Measurements from ENCODE around the gene FAM76B.

Gene FAM76B

GRCh38 chr11:95791709-95792033, 2.1 kb upstream of the FAM76B start:
- no peak for FAIRE-seq

DNA sequence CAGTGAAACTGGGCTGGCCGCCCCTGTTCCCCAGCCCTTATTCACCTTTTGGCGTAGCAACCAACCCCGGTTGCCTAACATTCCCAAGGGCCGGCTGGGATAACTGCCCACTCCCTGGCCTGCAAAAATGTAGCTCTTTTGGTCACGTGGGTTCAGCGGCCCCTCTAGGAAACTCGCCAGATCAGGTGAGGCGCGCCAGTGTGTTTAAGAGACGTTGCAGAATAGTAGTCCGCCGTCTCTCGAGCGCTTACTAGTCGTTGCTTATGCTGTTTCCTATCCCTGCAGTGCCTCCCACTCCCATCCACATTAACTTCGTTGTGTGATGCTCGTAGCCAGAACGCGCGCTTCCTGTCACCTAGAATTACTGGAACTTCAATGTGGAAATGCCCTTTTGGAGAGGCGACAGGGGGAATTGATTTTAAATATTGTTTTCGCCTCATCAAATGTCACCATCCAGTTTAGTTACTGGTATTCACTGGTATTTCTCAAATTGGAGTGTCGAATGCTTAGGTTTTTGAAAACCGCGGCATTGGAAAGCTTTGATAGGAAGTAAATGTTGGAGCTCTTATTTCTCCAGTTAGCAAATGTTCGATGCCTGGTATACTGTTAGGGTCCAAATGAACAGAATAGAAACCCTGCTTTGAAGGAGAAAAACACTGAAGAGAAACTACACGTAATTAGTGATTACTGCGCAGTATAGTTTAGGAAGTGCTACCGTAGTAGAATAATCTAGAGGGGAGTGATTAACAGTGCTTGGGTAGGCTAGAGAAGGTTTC, 1.5 kb upstream of the FAM76B start:
- no peak for FAIRE-seq

- peak; percentile 86 for FAIRE-seq
Measured at GRCh38 chr11:95790123-95790932, 746 bp upstream of the FAM76B start, which contains the start of gene CEP57. CEP57 (plus strand) TSS chr11:95790498; CDS start chr11:95790699, 201 bp downstream.

DNA sequence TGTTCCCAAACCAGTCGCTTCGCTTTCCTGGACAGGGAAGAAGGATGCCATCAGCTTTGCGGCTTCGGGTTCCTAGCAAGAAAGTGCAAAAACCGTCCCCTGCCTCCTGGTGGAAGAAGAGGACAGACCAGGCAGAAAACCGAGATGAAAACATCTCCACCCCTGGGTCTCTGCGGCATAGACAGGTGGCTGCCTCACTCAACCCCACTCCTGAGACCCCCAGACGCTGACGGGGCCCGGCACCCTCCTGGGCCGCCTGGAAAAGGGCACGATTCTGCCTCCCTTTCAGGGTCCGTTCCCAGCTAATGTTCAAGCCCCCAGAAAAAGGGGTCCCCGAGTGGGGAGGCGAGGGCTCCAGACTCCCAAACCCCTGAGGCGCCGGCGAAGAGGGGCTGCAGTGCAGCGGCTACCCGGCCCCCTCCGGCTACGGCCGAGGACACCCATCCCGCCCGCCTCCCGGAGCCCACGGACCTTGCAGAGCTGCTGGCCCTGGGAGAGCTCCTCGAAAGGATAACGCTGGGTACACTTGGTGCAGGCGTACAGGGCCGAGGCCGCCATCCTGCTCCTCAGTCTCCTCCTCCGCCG, 569 bp downstream of the FAM76B start:
- FAIRE-seq = no peak

- FAIRE-seq = no peak
Measured at GRCh38 chr11:95780544-95780943, 9.0 kb downstream of the FAM76B start.

DNA sequence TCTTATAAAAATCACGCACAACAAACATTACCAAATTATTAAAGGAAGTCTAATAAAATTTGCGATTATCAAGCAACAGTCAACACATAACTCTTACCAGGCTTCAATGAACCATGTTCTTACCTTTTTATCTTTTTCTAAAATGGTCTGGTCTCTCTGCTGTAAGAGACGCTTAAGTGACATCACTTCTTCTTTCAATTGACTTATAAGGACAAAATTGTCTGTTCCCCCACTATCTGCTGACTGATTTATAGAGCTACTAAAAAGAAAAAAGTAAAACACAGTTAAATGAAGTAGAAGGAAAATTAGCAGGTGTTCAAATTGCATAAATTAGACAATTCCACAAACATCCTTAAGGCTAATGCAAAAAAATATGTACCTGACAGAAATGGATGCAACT, 10.9 kb downstream of the FAM76B start:
- FAIRE-seq = no peak

GRCh38 chr11:95776859-95777258, 12.7 kb downstream of the FAM76B start:
- no peak for FAIRE-seq

DNA sequence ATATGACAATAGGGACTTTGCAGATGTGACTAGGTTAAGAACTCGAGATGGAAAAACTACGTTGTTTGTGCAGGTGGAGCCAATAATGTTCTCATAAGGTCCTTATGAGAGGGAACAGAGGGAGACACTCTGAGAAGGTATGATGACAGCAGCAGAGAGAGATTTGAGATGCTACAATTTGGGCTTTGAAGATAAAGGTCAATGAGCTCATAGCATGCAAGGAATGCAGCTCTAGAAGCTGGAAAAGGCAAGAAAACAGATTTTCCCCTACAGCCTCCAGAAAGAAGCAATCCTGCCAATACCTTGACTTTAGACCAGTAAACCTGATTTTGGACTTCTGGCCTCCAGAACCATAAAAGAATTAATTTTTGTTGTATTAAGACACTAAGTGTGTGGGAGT, 21.1 kb downstream of the FAM76B start:
- FAIRE-seq = no peak

GRCh38 chr11:95767498-95767897, 22.1 kb downstream of the FAM76B start:
- no peak for FAIRE-seq

DNA sequence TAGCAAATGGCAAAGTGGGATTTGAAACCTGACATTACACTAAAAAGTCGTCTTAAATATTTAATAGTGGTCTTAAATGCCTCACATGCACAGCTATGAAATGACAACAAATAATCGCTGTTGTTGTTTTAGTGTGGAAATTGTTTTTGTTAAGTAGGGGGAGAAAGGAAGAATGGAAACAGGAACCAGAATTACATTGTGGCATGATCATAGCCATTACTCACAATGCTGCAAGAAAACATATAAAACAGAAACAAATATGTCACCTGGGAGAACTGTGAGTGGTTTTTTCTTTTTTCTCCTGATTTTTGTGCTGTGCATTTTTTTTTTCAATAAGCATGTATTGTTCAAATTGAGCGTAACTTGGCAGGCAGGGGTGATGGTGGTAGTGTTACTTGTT, 22.9 kb downstream of the FAM76B start:
- no peak for FAIRE-seq

GRCh38 chr11:95764267-95764898, 25.2 kb downstream of the FAM76B start:
- peak; percentile 98 for FAIRE-seq

- no peak for FAIRE-seq
Measured at GRCh38 chr11:95762534-95762933, 27.0 kb downstream of the FAM76B start.

GRCh38 chr11:95760941-95761340, 28.6 kb downstream of the FAM76B start:
- FAIRE-seq = no peak

DNA sequence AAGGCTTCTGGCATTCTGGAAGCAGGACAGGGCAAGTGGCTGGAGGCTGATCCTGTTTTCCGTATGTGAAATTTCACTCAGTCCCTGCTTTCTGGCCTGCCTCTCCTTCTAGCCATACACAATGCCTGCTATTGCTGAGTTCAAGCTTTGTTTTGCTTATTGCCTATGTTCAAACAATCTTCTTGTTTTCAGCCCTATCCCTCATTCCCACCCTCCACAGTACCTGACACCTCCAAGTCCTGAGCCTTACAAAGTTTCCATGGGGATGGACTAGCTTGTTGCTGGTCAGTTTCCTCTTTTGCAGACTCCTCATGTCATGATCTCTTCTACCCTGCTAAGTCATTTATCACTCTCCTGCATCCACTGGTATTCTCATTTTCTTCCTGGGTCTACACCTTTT, 38.1 kb downstream of the FAM76B start:
- FAIRE-seq = no peak

- FAIRE-seq = no peak
Measured at GRCh38 chr11:95750101-95750500, 39.5 kb downstream of the FAM76B start.

DNA sequence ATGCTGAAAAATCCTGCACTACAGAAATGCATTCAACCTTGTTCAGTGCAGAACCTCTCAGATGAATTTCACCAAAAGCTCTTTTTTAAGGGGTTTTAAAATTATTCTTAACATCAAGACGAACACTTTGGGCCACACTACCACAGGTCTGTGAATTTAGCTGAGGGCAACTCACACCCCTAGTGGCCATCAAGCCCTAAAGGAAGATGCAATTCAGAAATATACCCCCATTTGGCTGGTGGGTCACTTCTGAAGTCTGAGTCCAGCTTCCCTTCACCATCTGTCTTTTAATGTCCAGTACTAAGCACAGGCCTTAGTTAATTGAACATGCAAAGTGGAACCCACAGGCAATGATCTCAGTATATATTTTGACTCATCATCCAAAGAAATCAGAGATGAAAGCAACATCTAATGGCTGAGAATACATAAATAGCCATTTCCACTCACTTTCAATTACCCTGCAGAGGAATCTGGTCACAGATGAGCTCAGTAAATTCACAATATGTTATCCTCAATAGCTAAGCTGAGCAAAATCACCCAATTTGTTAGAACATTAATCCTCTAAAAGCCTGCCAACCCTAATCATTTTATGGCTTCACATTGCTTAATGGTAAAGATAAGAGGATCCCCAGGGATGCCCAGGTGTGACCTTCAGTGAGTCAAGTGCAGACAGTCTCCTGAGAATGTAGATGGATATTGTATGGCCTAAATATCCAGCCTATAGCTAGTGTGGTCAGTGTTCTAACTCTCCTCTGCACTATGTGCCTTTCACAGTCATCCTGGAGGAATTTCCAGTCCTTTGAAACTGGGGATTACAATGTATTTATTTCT, 50.3 kb downstream of the FAM76B start:
- FAIRE-seq = no peak

- no peak for FAIRE-seq
Measured at GRCh38 chr11:95736809-95737208, 52.8 kb downstream of the FAM76B start.

DNA sequence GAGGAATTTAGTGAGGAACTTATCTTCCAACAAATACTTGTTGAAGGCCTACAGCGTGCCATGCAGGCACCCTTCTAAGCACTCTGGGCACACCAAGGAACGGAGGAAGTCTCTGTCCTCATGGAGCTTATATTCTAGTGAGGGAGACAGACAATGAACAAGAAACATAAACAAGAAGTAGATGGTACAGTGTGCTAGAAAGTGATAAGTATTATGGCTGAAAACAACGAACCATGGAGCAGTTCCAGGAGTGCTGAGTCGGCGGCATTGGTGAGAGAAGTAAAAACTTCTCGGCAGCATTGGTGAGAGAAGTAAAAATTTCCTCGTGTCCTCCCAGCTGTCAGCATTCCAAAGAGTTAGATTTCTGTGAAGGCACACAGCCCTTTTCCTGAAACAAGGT, 53.2 kb downstream of the FAM76B start:
- FAIRE-seq = no peak

DNA sequence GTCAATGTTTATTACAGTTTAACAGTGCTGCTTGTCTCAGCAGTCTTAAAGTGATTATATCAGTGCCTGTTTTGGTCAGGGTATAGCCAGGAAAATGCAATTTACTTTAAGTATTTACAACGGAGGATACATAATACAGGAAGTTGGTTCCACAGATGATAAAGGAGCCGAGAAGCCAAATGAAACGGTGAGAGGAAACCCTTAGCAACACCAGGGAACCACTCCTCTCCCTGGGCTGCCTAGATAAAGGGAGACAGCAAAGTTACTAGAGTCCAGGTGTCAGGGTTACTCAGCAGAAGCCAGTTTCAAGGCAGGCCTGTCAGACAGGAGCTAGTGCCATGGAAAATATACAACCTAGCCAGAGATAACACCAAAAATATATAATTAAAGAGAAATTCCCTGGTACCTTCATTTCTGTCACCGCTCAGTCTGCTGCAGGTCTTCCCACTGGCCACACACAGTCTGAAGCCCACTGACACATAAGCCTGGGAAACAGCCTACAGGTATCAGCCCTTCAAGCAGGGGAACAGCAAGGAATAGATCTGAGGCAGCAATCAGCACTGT, 55.5 kb downstream of the FAM76B start:
- FAIRE-seq = peak; percentile 90

DNA sequence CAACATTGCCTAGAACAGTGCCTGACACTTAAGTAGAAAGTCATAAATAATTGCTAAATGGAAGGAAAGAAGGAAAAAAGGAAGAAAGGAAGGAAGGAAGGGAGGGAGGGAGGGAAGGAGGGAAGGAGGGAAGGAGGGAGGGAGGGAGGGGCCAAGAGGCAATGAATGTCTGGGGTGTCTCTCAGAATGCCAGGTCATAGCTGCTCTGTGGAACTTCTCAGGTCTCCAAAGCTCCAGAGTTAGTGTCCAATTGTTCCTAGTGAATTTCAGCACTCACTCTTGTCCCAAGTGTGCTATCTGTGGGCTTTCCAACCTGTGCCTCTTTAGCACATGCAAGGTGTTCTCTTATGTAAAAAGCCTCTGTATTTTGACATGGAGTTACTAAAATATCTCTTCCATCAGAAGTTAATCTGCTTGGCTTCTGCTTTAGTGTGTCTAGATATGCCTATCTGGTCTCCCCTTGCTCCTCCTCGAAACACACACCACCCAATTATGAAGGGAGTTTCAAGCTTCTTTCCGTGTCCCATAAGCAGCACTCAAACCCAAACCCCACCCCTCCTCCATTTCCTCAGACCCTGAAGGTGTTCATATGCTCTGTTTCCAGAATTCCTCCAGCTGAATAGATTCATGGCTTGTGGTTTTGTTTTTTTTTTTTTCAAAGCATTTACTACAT, 56.5 kb downstream of the FAM76B start:
- FAIRE-seq = no peak

DNA sequence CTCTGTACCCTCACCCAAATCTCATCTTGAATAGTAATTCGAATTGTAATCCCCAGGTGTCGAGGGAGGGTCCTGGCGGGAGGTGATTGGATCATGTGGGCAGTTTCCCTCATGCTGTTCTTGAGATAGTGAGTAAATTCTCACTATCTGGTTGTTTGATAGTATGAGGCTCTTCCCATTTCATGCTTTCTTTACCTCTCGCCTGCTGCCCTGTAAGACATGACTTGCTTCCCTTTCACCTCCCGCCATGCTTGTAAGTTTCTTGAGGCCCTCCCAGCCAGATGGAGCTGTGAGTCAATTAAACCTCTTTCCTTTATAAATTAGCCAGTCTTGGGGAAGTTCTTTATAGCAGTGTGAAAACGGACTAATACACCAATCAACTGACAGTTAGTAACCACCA, 60.1 kb downstream of the FAM76B start:
- FAIRE-seq = no peak

GRCh38 chr11:95728790-95729189, 60.8 kb downstream of the FAM76B start:
- FAIRE-seq = no peak
